ENCODE data around the gene POU6F2. TPM values are rescaled to one million over a fixed set of nuclear protein-coding genes. Genes with fewer than 3 reads are reported as not detected.

The POU6F2 gene
- total and polyA plus RNA-seq, 9 of the 15 experiments (the other 6 are each of a cell fraction or from before 2014, with no cell fraction given): 0.29 to 1.5 (median 0.96) TPM

DNA sequence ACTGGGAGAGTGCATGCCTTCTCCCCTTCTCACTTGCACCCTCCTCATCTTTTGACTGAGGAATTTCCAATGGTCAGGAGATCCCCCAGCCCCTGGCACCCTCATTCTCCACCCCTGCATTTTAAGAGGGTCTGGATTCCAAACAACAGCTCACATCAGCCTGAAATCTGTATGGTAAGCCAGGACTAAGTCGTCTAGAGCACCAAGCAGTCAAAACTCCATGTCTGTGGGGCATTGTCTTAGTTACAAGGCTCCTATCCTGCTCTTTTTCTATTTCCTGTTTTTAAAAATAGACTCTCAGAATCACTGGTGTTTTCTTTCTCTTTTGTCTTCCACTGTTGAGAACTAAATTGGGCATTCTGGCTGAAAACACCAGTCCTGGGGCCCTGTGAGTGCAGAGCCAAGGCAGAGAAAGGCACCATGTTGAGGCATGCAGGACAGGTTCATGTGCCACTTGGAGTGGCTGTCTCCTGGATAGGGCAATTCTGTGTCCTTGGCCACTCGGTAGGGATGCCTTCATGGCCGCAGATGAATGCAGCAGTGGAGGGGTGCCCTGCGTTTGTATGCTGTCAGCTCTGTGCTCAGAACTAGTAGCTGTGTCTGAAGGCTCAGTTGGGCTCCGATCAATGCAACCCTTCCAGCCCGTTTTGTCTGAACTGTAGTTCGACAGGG is 371.9 kb downstream of the POU6F2 start (continued):
- TF ChIP-seq, protein P1, sequence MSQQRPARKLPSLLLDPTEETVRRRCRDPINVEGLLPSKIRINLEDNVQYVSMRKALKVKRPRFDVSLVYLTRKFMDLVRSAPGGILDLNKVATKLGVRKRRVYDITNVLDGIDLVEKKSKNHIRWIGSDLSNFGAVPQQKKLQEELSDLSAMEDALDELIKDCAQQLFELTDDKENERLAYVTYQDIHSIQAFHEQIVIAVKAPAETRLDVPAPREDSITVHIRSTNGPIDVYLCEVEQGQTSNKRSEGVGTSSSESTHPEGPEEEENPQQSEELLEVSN (IDR thresholded peaks at IDR 0.05; ENCODE audit: borderline replicate concordance in 1 of 2, extremely low read depth in 1 of 2, insufficient read depth in 1 of 2, insufficient read length in 1 of 2, low read depth in 1 of 2, low read length in 1 of 2, poor library complexity in 1 of 2, severe bottlenecking in 1 of 2): no peak
- no peak for TF ChIP-seq KAT8 (IDR thresholded peaks at IDR 0.05; ENCODE audit: low read depth)
- no peak for TF ChIP-seq ZFPM2 (CRISPR knock-in tag; IDR thresholded peaks at IDR 0.05)
- no peak for TF ChIP-seq ZNF324 (CRISPR knock-in tag; IDR thresholded peaks at IDR 0.05)
- TF ChIP-seq HNRNPL (IDR thresholded peaks at IDR 0.05; ENCODE audit: low read depth, low read length): no peak
- TF ChIP-seq TCF7 (IDR thresholded peaks at IDR 0.05; ENCODE audit: borderline replicate concordance): no peak
- TF ChIP-seq ZNF354B (CRISPR knock-in tag; IDR thresholded peaks at IDR 0.05): no peak
- no peak for TF ChIP-seq RBM22 (IDR thresholded peaks at IDR 0.05; ENCODE audit: low read depth, low read length, poor library complexity, severe bottlenecking)
- TF ChIP-seq, protein P2, sequence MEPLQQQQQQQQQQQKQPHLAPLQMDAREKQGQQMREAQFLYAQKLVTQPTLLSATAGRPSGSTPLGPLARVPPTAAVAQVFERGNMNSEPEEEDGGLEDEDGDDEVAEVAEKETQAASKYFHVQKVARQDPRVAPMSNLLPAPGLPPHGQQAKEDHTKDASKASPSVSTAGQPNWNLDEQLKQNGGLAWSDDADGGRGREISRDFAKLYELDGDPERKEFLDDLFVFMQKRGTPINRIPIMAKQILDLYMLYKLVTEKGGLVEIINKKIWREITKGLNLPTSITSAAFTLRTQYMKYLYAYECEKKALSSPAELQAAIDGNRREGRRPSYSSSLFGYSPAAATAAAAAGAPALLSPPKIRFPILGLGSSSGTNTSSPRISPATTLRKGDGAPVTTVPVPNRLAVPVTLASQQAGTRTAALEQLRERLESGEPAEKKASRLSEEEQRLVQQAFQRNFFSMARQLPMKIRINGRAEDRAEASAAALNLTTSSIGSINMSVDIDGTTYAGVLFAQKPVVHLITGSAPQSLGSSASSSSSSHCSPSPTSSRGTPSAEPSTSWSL (CRISPR knock-in tag; IDR thresholded peaks at IDR 0.05; ENCODE audit: borderline replicate concordance): no peak
- no peak for TF ChIP-seq ZNF253 (CRISPR knock-in tag; conservative IDR thresholded peaks at IDR 0.05)
- TF ChIP-seq, protein P3, sequence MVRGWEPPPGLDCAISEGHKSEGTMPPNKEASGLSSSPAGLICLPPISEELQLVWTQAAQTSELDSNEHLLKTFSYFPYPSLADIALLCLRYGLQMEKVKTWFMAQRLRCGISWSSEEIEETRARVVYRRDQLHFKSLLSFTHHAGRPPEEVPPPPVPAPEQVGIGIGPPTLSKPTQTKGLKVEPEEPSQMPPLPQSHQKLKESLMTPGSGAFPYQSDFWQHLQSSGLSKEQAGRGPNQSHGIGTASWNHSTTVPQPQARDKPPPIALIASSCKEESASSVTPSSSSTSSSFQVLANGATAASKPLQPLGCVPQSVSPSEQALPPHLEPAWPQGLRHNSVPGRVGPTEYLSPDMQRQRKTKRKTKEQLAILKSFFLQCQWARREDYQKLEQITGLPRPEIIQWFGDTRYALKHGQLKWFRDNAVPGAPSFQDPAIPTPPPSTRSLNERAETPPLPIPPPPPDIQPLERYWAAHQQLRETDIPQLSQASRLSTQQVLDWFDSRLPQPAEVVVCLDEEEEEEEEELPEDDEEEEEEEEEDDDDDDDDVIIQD (CRISPR knock-in tag; IDR thresholded peaks at IDR 0.05): no peak
